Activated CD4-positive, alpha-beta T cell treated with anti-CD3 and anti-CD28 coated beads, Interleukin-2, amount 50 U/mL, for 24 hours (primary cell): ENCODE measurements around the gene LDAH.

Experiments used
- DNase-seq, 2 donors: peaks; one replicate each; pipeline ENCODE4 v3.0.0-alpha.2; 2020; ENCODE audit warnings: low read depth in 1 of 2, low spot score in 1 of 2

LDAH gene

GRCh38 chr2:20781656-20782265 is 41.1 kb downstream of the LDAH start:
- no peak for DNase-seq

GRCh38 chr2:20771299-20771698 is 51.6 kb downstream of the LDAH start:
- DNase-seq, result no peak

GRCh38 chr2:20766798-20767644 is 55.9 kb downstream of the LDAH start:
- DNase-seq, result no peak

GRCh38 chr2:20766213-20766612 is 56.7 kb downstream of the LDAH start:
- no peak for DNase-seq

- no peak for DNase-seq
Observed at GRCh38 chr2:20762945-20763683, 59.8 kb downstream of the LDAH start.

GRCh38 chr2:20759487-20759886 is 63.4 kb downstream of the LDAH start:
- no peak for DNase-seq

- no peak for DNase-seq
Observed at GRCh38 chr2:20758997-20759396, 63.9 kb downstream of the LDAH start.

GRCh38 chr2:20757405-20758090 is 65.4 kb downstream of the LDAH start:
- DNase-seq, result no peak

- DNase-seq, result no peak
Observed at GRCh38 chr2:20755132-20755800, 67.6 kb downstream of the LDAH start.

GRCh38 chr2:20752293-20752692 is 70.6 kb downstream of the LDAH start:
- no peak for DNase-seq

- no peak for DNase-seq
Observed at GRCh38 chr2:20747317-20747716, 75.6 kb downstream of the LDAH start.

- DNase-seq, result no peak
Observed at GRCh38 chr2:20745924-20746555, 76.9 kb downstream of the LDAH start.

GRCh38 chr2:20744366-20745335 is 78.2 kb downstream of the LDAH start:
- DNase-seq, result no peak

GRCh38 chr2:20738772-20739171 is 84.1 kb downstream of the LDAH start:
- no peak for DNase-seq

GRCh38 chr2:20737505-20737904 is 85.4 kb downstream of the LDAH start:
- DNase-seq, result no peak

GRCh38 chr2:20728114-20728758 is 94.7 kb downstream of the LDAH start:
- DNase-seq, result no peak

- no peak for DNase-seq
Observed at GRCh38 chr2:20726913-20727312, 96.0 kb downstream of the LDAH start.

- no peak for DNase-seq
Observed at GRCh38 chr2:20725782-20726181, 97.1 kb downstream of the LDAH start.
